Measurements from ENCODE around the gene FAM83F.

GRCh38 chr22:40065981-40066380 is 71.2 kb downstream of the FAM83F start:
- TF ChIP-seq EZH2 (IDR thresholded peaks at IDR 0.05; ENCODE audit: low read length) = no peak
- no peak for TF ChIP-seq CTCF (optimal IDR thresholded peaks at IDR 0.05 in 1 of 3, IDR thresholded peaks at IDR 0.05 in 1 of 3, conservative IDR thresholded peaks at IDR 0.05 in 1 of 3; ENCODE audit: extremely low read depth in 1 of 3, insufficient read depth in 2 of 3, low read length in 3 of 3)
